ENCODE measurements around the gene MRPS18C. TPM values are rescaled to one million over a fixed set of nuclear protein-coding genes. Genes with fewer than 3 reads are reported as not detected.

Gene MRPS18C
- total and polyA plus RNA-seq, 11 donors: 27.8 to 78.0 (median 54.2) TPM

GRCh38 chr4:83438719-83439118 is 17.1 kb upstream of the MRPS18C start:
- DNase-seq (no peak), ATAC-seq (no peak)
- Histone ChIP-seq H3K36me3 (peaks cover 0 to 96% (median 71%) of the 10 kb centered on the region in 9 donors), H3K9me3 (no peaks in the 10 kb centered on the region), H3K27me3 (no peaks in the 10 kb centered on the region), H3K4me3 (no peak overlapping the region), H3K27ac (no peak overlapping the region), H3K4me1 (no peaks in the 10 kb centered on the region)
- TF ChIP-seq POLR2A (IDR thresholded peaks at IDR 0.05) (no peak), CTCF (IDR thresholded peaks at IDR 0.05) (no peak)
- intact Hi-C loops (cut with DNase I): no loop called here

GRCh38 chr4:83440148-83440814 is 15.6 kb upstream of the MRPS18C start:
- Histone ChIP-seq H3K4me1 (no peaks in the 10 kb centered on the region), H3K4me3 (no peak overlapping the region), H3K36me3 (peaks cover 0 to 98% (median 82%) of the 10 kb centered on the region in 9 donors), H3K27ac (no peak overlapping the region), H3K9me3 (no peaks in the 10 kb centered on the region), H3K27me3 (no peaks in the 10 kb centered on the region)
- ATAC-seq: no peak
- TF ChIP-seq POLR2A (IDR thresholded peaks at IDR 0.05): no peak
- no peak for TF ChIP-seq CTCF (IDR thresholded peaks at IDR 0.05)
- DNase-seq: no peak
- WGBS, 4 donors: 93 to 98% (median 96%) methylated on average over 1 of the region's 1 CpG
- intact Hi-C loops (cut with DNase I): no loop called here

GRCh38 chr4:83440899-83441298 is 15.0 kb upstream of the MRPS18C start:
- intact Hi-C loops (cut with DNase I): no loop called here
- no peak for DNase-seq
- H3K36me3 ChIP-seq: peaks cover 0 to 100% (median 88%) of the 10 kb centered on the region in 9 donors

GRCh38 chr4:83449009-83449408 is 6.8 kb upstream of the MRPS18C start:
- DNase-seq: no peak
- WGBS, 4 donors: 46 to 64% (median 60%) methylated on average over 2 of the region's 2 CpGs
- ATAC-seq: no peak
- no peak overlapping the region for H3K4me3 ChIP-seq
- TF ChIP-seq POLR2A (IDR thresholded peaks at IDR 0.05): no peak
- TF ChIP-seq CTCF (IDR thresholded peaks at IDR 0.05): no peak
- no peak overlapping the region for H3K27ac ChIP-seq
- H3K36me3 ChIP-seq: peaks cover 0 to 59% (median 47%) of the 10 kb centered on the region in 9 donors
- H3K4me1 ChIP-seq: peaks cover 0 to 5% (median 3%) of the 10 kb centered on the region in 12 donors
- no peaks in the 10 kb centered on the region for H3K27me3 ChIP-seq
- H3K9me3 ChIP-seq: no peaks in the 10 kb centered on the region
- intact Hi-C loops (cut with DNase I): no loop called here

More at GRCh38 chr4:83440899-83441298, 15.0 kb upstream of the MRPS18C start:
- TF ChIP-seq POLR2A (IDR thresholded peaks at IDR 0.05) (no peak), CTCF (IDR thresholded peaks at IDR 0.05) (no peak)
- Histone ChIP-seq H3K27me3 (no peaks in the 10 kb centered on the region), H3K27ac (no peak overlapping the region), H3K4me1 (no peaks in the 10 kb centered on the region), H3K4me3 (no peak overlapping the region), H3K9me3 (no peaks in the 10 kb centered on the region)
- WGBS, 4 donors: 77 to 78% (median 78%) methylated on average over 3 of the region's 3 CpGs
- ATAC-seq: no peak

Data from heart left ventricle (tissue), 16 donors.